Tibial nerve (tissue), 4 donors: Measurements from ENCODE around the gene APLP1. TPM values are rescaled to one million over a fixed set of nuclear protein-coding genes. Genes with fewer than 3 reads are reported as not detected.

Experiments
- DNase-seq, 2 donors: peaks; one replicate each; pipeline ENCODE4 v3.0.0-alpha.2; 2019; ENCODE audit warnings: low spot score in 2 of 2
- H3K27ac ChIP-seq, 4 donors: fragments of 200-600 bp; sonication (generic) in 3 of 4; one replicate each; pipeline ENCODE4 v1.5.1; 2017 to 2019; ENCODE audit warnings: mild to moderate bottlenecking in 1 of 4
- H3K27me3 ChIP-seq, 2 donors: fragments of 200-600 bp; sonication (generic) in 1 of 2; one replicate each; pipeline versions ENCODE4 v1.5.1 to v1.6.0; 2017 to 2019
- H3K36me3 ChIP-seq, 3 donors: fragments of 200-600 bp; sonication (generic); one replicate each; pipeline ENCODE4 v1.5.1; 2018 to 2019
- H3K4me1 ChIP-seq, 4 donors: fragments of 200-600 bp; sonication (generic) in 3 of 4; one replicate each; pipeline ENCODE4 v1.5.1; 2017 to 2019
- H3K4me3 ChIP-seq, 4 donors: fragments of 200-600 bp; sonication (generic) in 3 of 4; one replicate each; pipeline ENCODE4 v1.5.1; 2017 to 2019; ENCODE audit warnings: mild to moderate bottlenecking in 1 of 4, moderate library complexity in 1 of 4
- H3K9me3 ChIP-seq, 4 donors: fragments of 200-600 bp; sonication (generic) in 3 of 4; one replicate each; pipeline ENCODE4 v1.5.1; 2017 to 2019
- CTCF ChIP-seq, 5 experiments: fragments of 200-600 bp in 3 of 5; fragments of 450-650 bp in 2 of 5; sonication (generic) in 3 of 5; IDR thresholded peaks; one replicate each; pipeline ENCODE4 v1.5.1; 2016 to 2019; ENCODE audit warnings: antibody characterized with exemption in 5 of 5, mild to moderate bottlenecking in 3 of 5, moderate library complexity in 2 of 5
- EP300 ChIP-seq, 2 donors: sonication (generic); formaldehyde crosslinking; IDR thresholded peaks; one replicate each; pipeline ENCODE4 v1.6.1; 2017; ENCODE audit warnings: antibody characterized with exemption in 2 of 2, mild to moderate bottlenecking in 1 of 2
- POLR2A ChIP-seq, 2 donors: fragments of 450-650 bp; IDR thresholded peaks; one replicate each; pipeline ENCODE4 v1.6.1; 2017; ENCODE audit warnings: antibody characterized with exemption in 2 of 2, mild to moderate bottlenecking in 2 of 2, moderate library complexity in 2 of 2
- WGBS, 2 donors: methylation state at CpG; one replicate each; pipeline ENCODE4 v1.1.5; 2018; 5-methylcytosine and 5-hydroxymethylcytosine counted together
- small RNA-seq: library from RNA; depleted of rRNA; stranded (forward); fragments of <200 nt; gene quantifications from one replicate; pipeline ENCODE3, GENCODE V24; 2016
- total RNA-seq, 4 donors: library from RNA; depleted of rRNA; stranded (reverse); fragments of >200 nt; gene quantifications; one replicate each; pipeline ENCODE4 v1.1.0, GENCODE V29; 2016

APLP1 gene
- total RNA-seq, 4 donors from 2014 or later, result 8.7 to 19.7 (median 10.7) TPM

- H3K27ac ChIP-seq, result no peak overlapping the region
- H3K27me3 ChIP-seq, result no peaks in the 10 kb centered on the region
- TF ChIP-seq CTCF (IDR thresholded peaks at IDR 0.05) (no peak), POLR2A (IDR thresholded peaks at IDR 0.05) (no peak), EP300 (IDR thresholded peaks at IDR 0.05) (no peak)
- H3K4me3 ChIP-seq, result no peak overlapping the region
- H3K9me3 ChIP-seq, result peaks cover 0 to 9% (median 0%) of the 10 kb centered on the region in 4 donors
- no peaks in the 10 kb centered on the region for H3K36me3 ChIP-seq
- no peak for DNase-seq
- 91 to 94% methylated on average over 3 of the region's 3 CpGs for WGBS, 2 donors
- H3K4me1 ChIP-seq, result no peaks in the 10 kb centered on the region
These were observed 57.1 kb downstream of the APLP1 start for GRCh38 chr19:35925501-35925900.

- no peak for DNase-seq
- H3K9me3 ChIP-seq, result peaks cover 0 to 9% (median 0%) of the 10 kb centered on the region in 4 donors
- H3K27me3 ChIP-seq, result no peaks in the 10 kb centered on the region
- H3K27ac ChIP-seq, result no peak overlapping the region
- WGBS, 2 donors, result 71 to 78% methylated on average over 5 of the region's 5 CpGs
- no peaks in the 10 kb centered on the region for H3K36me3 ChIP-seq
- H3K4me1 ChIP-seq, result peaks cover 0 to 11% (median 5%) of the 10 kb centered on the region in 4 donors
- H3K4me3 ChIP-seq, result no peak overlapping the region
- no peak for TF ChIP-seq EP300 (IDR thresholded peaks at IDR 0.05)
- TF ChIP-seq POLR2A (IDR thresholded peaks at IDR 0.05), result no peak
- TF ChIP-seq CTCF (IDR thresholded peaks at IDR 0.05), result no peak
These were observed 60.1 kb downstream of the APLP1 start for GRCh38 chr19:35928507-35928906.

Small RNAs within 50 kb of the gene (small RNA-seq; reads per million reads assigned to genes)
- not detected for gene RN7SL402P

Other genes starting within 250 kb of the APLP1 start
- gene RBM42, start 239.5 kb upstream of the APLP1 start, total RNA-seq, result 10 to 100 TPM; 77.4 to 88.3 (median 80.0) TPM
- gene ETV2, start 226.8 kb upstream of the APLP1 start, total RNA-seq, result 1 to 10 TPM in 1 of 4 donors, under 1 TPM in 1, not detected in 2; 0.84 to 2.2 TPM
- gene COX6B1, start 220.3 kb upstream of the APLP1 start, total RNA-seq, result 100 to 1,000 TPM; 293 to 338 (median 316) TPM
- gene UPK1A, start 202.1 kb upstream of the APLP1 start, total RNA-seq, result not detected
- not detected for gene ZBTB32, start 164.0 kb upstream of the APLP1 start, total RNA-seq
- 10 to 100 TPM; 12.9 to 38.7 (median 25.5) TPM for gene KMT2B, start 150.6 kb upstream of the APLP1 start, total RNA-seq
- 10 to 100 TPM in 2 of 4 donors, 1 to 10 TPM in 2; 4.8 to 25.5 (median 10.7) TPM for gene IGFLR1, start 126.1 kb upstream of the APLP1 start, total RNA-seq
- 10 to 100 TPM; 17.8 to 51.1 (median 43.2) TPM for gene U2AF1L4, start 123.2 kb upstream of the APLP1 start, total RNA-seq
- gene PSENEN, start 122.9 kb upstream of the APLP1 start, total RNA-seq, result 10 to 100 TPM; 33.1 to 46.7 (median 40.3) TPM
- gene LIN37, start 120.0 kb upstream of the APLP1 start, total RNA-seq, result 10 to 100 TPM; 18.1 to 32.7 (median 20.6) TPM
- 100 to 1,000 TPM in 3 of 4 donors, 10 to 100 TPM in 1; 85.2 to 190 (median 124) TPM for gene HSPB6, start 111.5 kb upstream of the APLP1 start, total RNA-seq
- 10 to 100 TPM; 14.2 to 32.7 (median 19.9) TPM for gene PROSER3, start 110.4 kb upstream of the APLP1 start, total RNA-seq
- gene ARHGAP33, start 93.0 kb upstream of the APLP1 start, total RNA-seq, result 10 to 100 TPM in 3 of 4 donors, 1 to 10 TPM in 1; 6.6 to 46.8 (median 26.1) TPM
- gene PRODH2, start 55.7 kb upstream of the APLP1 start, total RNA-seq, result not detected
- not detected for gene NPHS1, start 16.1 kb upstream of the APLP1 start, total RNA-seq
- under 1 TPM in 1 of 4 donors, not detected in 3; 0.44 TPM for gene KIRREL2, start 11.7 kb upstream of the APLP1 start, total RNA-seq
- 10 to 100 TPM; 15.1 to 23.8 (median 21.8) TPM for gene NFKBID, start 32.0 kb downstream of the APLP1 start, total RNA-seq
- 10 to 100 TPM; 10.5 to 37.6 (median 15.5) TPM for gene HCST, start 34.0 kb downstream of the APLP1 start, total RNA-seq
- 100 to 1,000 TPM in 3 of 4 donors, 10 to 100 TPM in 1; 41.4 to 122 (median 117) TPM for gene TYROBP, start 39.7 kb downstream of the APLP1 start, total RNA-seq
- gene LRFN3, start 67.8 kb downstream of the APLP1 start, total RNA-seq, result 10 to 100 TPM in 2 of 4 donors, 1 to 10 TPM in 2; 5.0 to 20.4 (median 8.6) TPM
- gene SDHAF1, start 126.6 kb downstream of the APLP1 start, total RNA-seq, result 10 to 100 TPM; 67.8 to 88.9 (median 77.1) TPM
- gene SYNE4, start 140.2 kb downstream of the APLP1 start, total RNA-seq, result 1 to 10 TPM in 1 of 4 donors, under 1 TPM in 2, not detected in 1; 0.21 to 2.1 (median 0.98) TPM
- gene ALKBH6, start 145.6 kb downstream of the APLP1 start, total RNA-seq, result 10 to 100 TPM; 25.3 to 46.0 (median 33.9) TPM
- gene CLIP3, start 164.3 kb downstream of the APLP1 start, total RNA-seq, result 10 to 100 TPM; 20.1 to 44.7 (median 24.6) TPM
- 10 to 100 TPM; 11.4 to 21.0 (median 16.0) TPM for gene THAP8, start 185.7 kb downstream of the APLP1 start, total RNA-seq
- 1 to 10 TPM in 2 of 4 donors, under 1 TPM in 2; 0.42 to 2.1 (median 1.4) TPM for gene WDR62, start 186.3 kb downstream of the APLP1 start, total RNA-seq
- gene OVOL3, start 242.6 kb downstream of the APLP1 start, total RNA-seq, result not detected
- gene POLR2I, start 246.3 kb downstream of the APLP1 start, total RNA-seq, result 10 to 100 TPM; 54.2 to 98.4 (median 77.4) TPM
- gene TBCB, start 246.9 kb downstream of the APLP1 start, total RNA-seq, result 100 to 1,000 TPM; 183 to 254 (median 225) TPM